Measurements from ENCODE around the gene KRTAP5-3. TPM values are rescaled to one million over a fixed set of nuclear protein-coding genes. Genes with fewer than 3 reads are reported as not detected.

The KRTAP5-3 gene
- total RNA-seq, 1 experiment from 2014 or later: not detected

GRCh38 chr11:1562469-1563148, 45.7 kb downstream of the KRTAP5-3 start:
- no peak for DNase-seq
- Histone ChIP-seq H3K79me2 (ENCODE audit: insufficient read depth, low read length) (no peaks in the 10 kb centered on the region), H3K4ac (ENCODE audit: low read depth, low read length) (no peak overlapping the region)

More at GRCh38 chr11:1562469-1563148, 45.7 kb downstream of the KRTAP5-3 start:
- no peak overlapping the region for H3T11ph ChIP-seq (ENCODE audit: low read length)
- no peak overlapping the region for H3K9ac ChIP-seq (ENCODE audit: extremely low read depth, insufficient read length, low read length)
- peak overlapping the region; percentile 92 for H3K23ac ChIP-seq (ENCODE audit: insufficient read length, low read depth, low read length)
- no peak overlapping the region for H3K18ac ChIP-seq (ENCODE audit: insufficient read length, low read depth, low read length)
- no peak overlapping the region for H4K8ac ChIP-seq (replicated peaks; ENCODE audit: insufficient read length, low read depth, low read length)
- WGBS (ENCODE audit: extremely low coverage, insufficient read length, low lambda C conversion rate): no CpG with 5 or more reads among the region's 14 CpGs
- H3K79me1 ChIP-seq (ENCODE audit: insufficient read depth, low read depth, low read length, poor library complexity, severe bottlenecking): no peaks in the 10 kb centered on the region
- Mint-ChIP-seq H3K27me3 (ENCODE audit: low read depth) (peaks cover 23% of the 10 kb centered on the region), H3K4me1 (peaks cover 15 to 38% of the 10 kb centered on the region in 2 experiments), H3K36me3 (ENCODE audit: insufficient read depth in 1 of 3, low read depth in 3 of 3) (peaks cover 0 to under 1% (median 0%) of the 10 kb centered on the region in 3 experiments; a peak in 1 of 7 replicates), H3K4me3 (no peak overlapping the region), H3K27ac (no peak overlapping the region), H3K9me3 (no peaks in the 10 kb centered on the region)
- H2AFZ ChIP-seq (ENCODE audit: low read length): no peak overlapping the region
- no peak overlapping the region for H3K14ac ChIP-seq (ENCODE audit: insufficient read depth, low read length)
- H3K4me2 ChIP-seq (ENCODE audit: insufficient read depth, insufficient read length, low read length): no peak overlapping the region
- H2BK20ac ChIP-seq (ENCODE audit: low read depth, low read length, poor library complexity, severe bottlenecking): no peak overlapping the region
- no peak overlapping the region for H2BK120ac ChIP-seq (ENCODE audit: low read depth, low read length, poor library complexity, severe bottlenecking)
- H3K27me3 ChIP-seq (ENCODE audit: insufficient read depth, low read length): peaks cover 2% of the 10 kb centered on the region; the same call in 1 of the 2 replicates
- no peak for TF ChIP-seq CTCF (conservative IDR thresholded peaks at IDR 0.05)
- no peak overlapping the region for H2AK5ac ChIP-seq (ENCODE audit: insufficient read length, low read length)
- H4K91ac ChIP-seq (ENCODE audit: insufficient read length, low read depth, low read length): no peak overlapping the region
- no peaks in the 10 kb centered on the region for H4K20me1 ChIP-seq (ENCODE audit: control insufficient read depth, insufficient read depth, insufficient read length)
- no peak overlapping the region for H2BK5ac ChIP-seq (ENCODE audit: insufficient read length, low read length)
- no peaks in the 10 kb centered on the region; the same call in 1 of the 2 replicates for H3K4me1 ChIP-seq (ENCODE audit: insufficient read depth, low read length)
- no peak overlapping the region for H3K27ac ChIP-seq (ENCODE audit: insufficient read length, low read depth, low read length)
- no peak overlapping the region for H3K56ac ChIP-seq (ENCODE audit: insufficient read length, low read depth, low read length)
- no peak overlapping the region for H2BK12ac ChIP-seq (ENCODE audit: insufficient read length, low read depth, low read length)
- no peak overlapping the region for H2BK15ac ChIP-seq (ENCODE audit: low read depth, low read length)
- H3K9me3 ChIP-seq (ENCODE audit: control insufficient read depth, low read depth, low read length): no peaks in the 10 kb centered on the region
- no peaks in the 10 kb centered on the region for H3K23me2 ChIP-seq (ENCODE audit: insufficient read length, low read depth, low read length, poor library complexity, severe bottlenecking)
- H4K5ac ChIP-seq (ENCODE audit: insufficient read length, low read depth, low read length): no peak overlapping the region
